H9 (cell line): Measurements from ENCODE around the gene GABRR3. TPM values are rescaled to one million over a fixed set of nuclear protein-coding genes. Genes with fewer than 3 reads are reported as not detected.

ENCODE experiments used
- DNase-seq: peaks from one replicate; pipeline ENCODE4 v3.0.0-alpha.2; 2017
- H2AFZ ChIP-seq: one replicate; pipeline ENCODE4 v1.6.1; 2013; ENCODE audit warnings: mild to moderate bottlenecking, low read length, control low read depth, moderate library complexity
- H2AK5ac ChIP-seq: 2 replicates; pipeline ENCODE4 v1.6.1; 2013; ENCODE audit warnings: low read length, control low read depth, mixed read lengths; ENCODE audit not compliant: insufficient read length
- H2BK120ac ChIP-seq: one replicate; pipeline ENCODE4 v1.6.1; 2013; ENCODE audit warnings: low read depth, mild to moderate bottlenecking, low read length, control low read depth, inconsistent platforms; ENCODE audit not compliant: poor library complexity, severe bottlenecking
- H2BK12ac ChIP-seq: 2 replicates; pipeline ENCODE4 v1.6.1; 2013; ENCODE audit warnings: low read length, control low read depth, mixed read lengths, low read depth; ENCODE audit not compliant: insufficient read length
- H2BK15ac ChIP-seq: 2 replicates; pipeline ENCODE4 v1.6.1; 2013; ENCODE audit warnings: low read depth, low read length, control low read depth
- H2BK20ac ChIP-seq: one replicate; pipeline ENCODE4 v1.6.1; 2013; ENCODE audit warnings: low read depth, mild to moderate bottlenecking, low read length, control low read depth, inconsistent platforms; ENCODE audit not compliant: poor library complexity, severe bottlenecking
- H2BK5ac ChIP-seq: 2 replicates; pipeline ENCODE4 v1.6.1; 2013; ENCODE audit warnings: low read length, control low read depth, mixed read lengths; ENCODE audit not compliant: insufficient read length
- H3K14ac ChIP-seq: 2 replicates; pipeline ENCODE4 v1.6.1; 2013; ENCODE audit warnings: low read length, control low read depth; ENCODE audit not compliant: insufficient read depth
- H3K18ac ChIP-seq: 2 replicates; pipeline ENCODE4 v1.6.1; 2013; ENCODE audit warnings: low read depth, mild to moderate bottlenecking, mixed read lengths, low read length, control low read depth; ENCODE audit not compliant: insufficient read length
- H3K23ac ChIP-seq: 2 replicates; pipeline ENCODE4 v1.6.1; 2013; ENCODE audit warnings: low read length, control low read depth, mixed read lengths, low read depth; ENCODE audit not compliant: insufficient read length
- H3K23me2 ChIP-seq: 2 replicates; pipeline ENCODE4 v1.6.1; 2013; ENCODE audit warnings: low read depth, mild to moderate bottlenecking, mixed read lengths, low read length, control low read depth; ENCODE audit not compliant: insufficient read length, poor library complexity, severe bottlenecking
- H3K27ac ChIP-seq: 2 replicates; pipeline ENCODE4 v1.5.1; 2013; ENCODE audit warnings: low read length, control low read depth, mixed read lengths, low read depth; ENCODE audit not compliant: insufficient read length
- H3K27me3 ChIP-seq: 2 replicates; pipeline ENCODE4 v1.6.1; 2013; ENCODE audit warnings: low read length, control low read depth, inconsistent platforms; ENCODE audit not compliant: insufficient read depth
- H3K4ac ChIP-seq: 2 replicates; pipeline ENCODE4 v1.6.1; 2013; ENCODE audit warnings: low read depth, mild to moderate bottlenecking, control low read depth, inconsistent platforms, low read length, moderate library complexity
- H3K4me1 ChIP-seq: 2 replicates; pipeline ENCODE4 v1.6.1; 2013; ENCODE audit warnings: low read length, control low read depth, inconsistent platforms; ENCODE audit not compliant: insufficient read depth
- H3K4me2 ChIP-seq: 2 replicates; pipeline ENCODE4 v1.6.1; 2013; ENCODE audit warnings: low read length, control low read depth, mixed read lengths; ENCODE audit not compliant: insufficient read length, insufficient read depth
- H3K56ac ChIP-seq: 2 replicates; pipeline ENCODE4 v1.6.1; 2013; ENCODE audit warnings: low read depth, mild to moderate bottlenecking, mixed read lengths, low read length, control low read depth; ENCODE audit not compliant: insufficient read length
- H3K79me1 ChIP-seq: 2 replicates; pipeline ENCODE4 v1.6.1; 2013; ENCODE audit warnings: low read depth, mild to moderate bottlenecking, moderate library complexity, low read length, control low read depth, inconsistent platforms; ENCODE audit not compliant: insufficient read depth, poor library complexity, severe bottlenecking
- H3K79me2 ChIP-seq: 2 replicates; pipeline ENCODE4 v1.6.1; 2013; ENCODE audit warnings: low read length, control low read depth, inconsistent platforms; ENCODE audit not compliant: insufficient read depth
- H3K9ac ChIP-seq: 2 replicates; pipeline ENCODE4 v1.6.1; 2013; ENCODE audit warnings: low read length, control low read depth, mixed read lengths; ENCODE audit not compliant: insufficient read length; ENCODE audit errors: extremely low read depth
- H3K9me3 ChIP-seq: one replicate; pipeline ENCODE4 v1.6.1; 2013; ENCODE audit warnings: low read depth, low read length, inconsistent platforms; ENCODE audit not compliant: control insufficient read depth
- H3T11ph ChIP-seq: one replicate; pipeline ENCODE4 v1.6.1; 2013; ENCODE audit warnings: mild to moderate bottlenecking, low read length, control low read depth, inconsistent platforms
- H4K20me1 ChIP-seq: one replicate; pipeline ENCODE4 v1.6.1; 2013; ENCODE audit not compliant: control insufficient read depth, insufficient read length, insufficient read depth
- H4K5ac ChIP-seq: 2 replicates; pipeline ENCODE4 v1.6.1; 2013; ENCODE audit warnings: low read depth, mild to moderate bottlenecking, mixed read lengths, low read length, control low read depth; ENCODE audit not compliant: insufficient read length
- H4K8ac ChIP-seq: replicated peaks from 2 replicates; pipeline ENCODE4 v1.6.1; 2013; ENCODE audit warnings: low read length, control low read depth, mixed read lengths, low read depth; ENCODE audit not compliant: insufficient read length
- H4K91ac ChIP-seq: 2 replicates; pipeline ENCODE4 v1.6.1; 2013; ENCODE audit warnings: low read depth, mild to moderate bottlenecking, moderate library complexity, mixed read lengths, low read length, control low read depth; ENCODE audit not compliant: insufficient read length
- H3K27ac Mint-ChIP-seq, 3 experiments: 2 replicates in 2 of 3; 3 replicates in 1 of 3; pipeline ENCODE4 v1.8.0; 2020 to 2021; ENCODE audit warnings: mixed read lengths in 3 of 3, mild to moderate bottlenecking in 1 of 3, moderate library complexity in 1 of 3
- H3K27me3 Mint-ChIP-seq: 2 replicates; pipeline ENCODE4 v1.8.0; 2021; ENCODE audit warnings: low read depth, mild to moderate bottlenecking, moderate library complexity, mixed read lengths
- H3K36me3 Mint-ChIP-seq, 3 experiments: 2 replicates in 2 of 3; 3 replicates in 1 of 3; pipeline ENCODE4 v1.8.0; 2020 to 2021; ENCODE audit warnings: low read depth in 3 of 3, mixed read lengths in 3 of 3; ENCODE audit not compliant: insufficient read depth in 1 of 3
- H3K4me1 Mint-ChIP-seq, 2 experiments: 2 replicates each; pipeline ENCODE4 v1.8.0; 2020; ENCODE audit warnings: mixed read lengths in 2 of 2
- H3K4me3 Mint-ChIP-seq, 2 experiments: 2 replicates in 1 of 2; 3 replicates in 1 of 2; pipeline ENCODE4 v1.8.0; 2020 to 2021; ENCODE audit warnings: mild to moderate bottlenecking in 2 of 2, mixed read lengths in 2 of 2, moderate library complexity in 1 of 2
- H3K9me3 Mint-ChIP-seq, 2 experiments: 2 replicates in 1 of 2; 3 replicates in 1 of 2; pipeline ENCODE4 v1.8.0; 2020; ENCODE audit warnings: mild to moderate bottlenecking in 2 of 2, mixed read lengths in 2 of 2, moderate library complexity in 1 of 2
- WGBS: extraction: QIAGEN DNeasy Blood & Tissue Kit; methylation state at CpG from one replicate; pipeline ENCODE4 v1.1.7; 2013; ENCODE audit warnings: missing lambda C conversion rate, low lambda C conversion rate, mixed read lengths; ENCODE audit not compliant: insufficient read length; ENCODE audit errors: extremely low coverage; 5-methylcytosine and 5-hydroxymethylcytosine counted together
- total RNA-seq: library from RNA; stranded (reverse); gene quantifications from 2 replicates; pipeline ENCODE4 v1.2.1, GENCODE V29; 2021
- TF ChIP-seq, protein P1 (sequence below): fragments of 200-600 bp; sonication (generic); conservative IDR thresholded peaks from 3 replicates; pipeline ENCODE4 v1.8.0; 2021; ENCODE audit warnings: antibody characterized with exemption, mild to moderate bottlenecking

Gene GABRR3
- total RNA-seq, 1 experiment from 2014 or later, result not detected

DNA sequence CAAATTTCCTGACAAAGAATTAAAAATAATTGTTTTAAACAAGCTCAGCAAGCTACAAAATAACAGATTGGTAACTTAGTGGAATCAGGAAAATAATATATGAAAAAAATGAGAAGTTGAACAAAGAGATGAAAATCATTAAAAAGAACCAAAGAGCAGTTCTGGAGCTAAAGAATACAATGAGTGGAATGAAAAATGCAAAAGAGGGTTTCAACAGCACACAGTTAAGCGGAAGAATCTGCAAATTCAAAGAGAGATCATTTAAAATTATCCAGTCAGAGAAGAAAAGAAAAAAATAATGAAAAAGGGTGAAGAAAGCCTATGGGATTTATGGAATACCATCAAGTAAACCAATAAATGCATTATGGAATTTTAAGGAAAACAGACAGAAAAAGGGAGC is 6.2 kb upstream of the GABRR3 start:
- Mint-ChIP-seq H3K27ac (no peak overlapping the region), H3K4me1 (peaks cover 7 to 12% of the 10 kb centered on the region in 2 experiments), H3K9me3 (peaks cover 5 to 9% of the 10 kb centered on the region in 2 experiments; a peak in 4 of 5 replicates), H3K27me3 (no peaks in the 10 kb centered on the region), H3K36me3 (peaks cover 0 to 13% (median 0%) of the 10 kb centered on the region in 3 experiments; a peak in 2 of 7 replicates), H3K4me3 (no peak overlapping the region)
- Histone ChIP-seq H3K79me1 (no peaks in the 10 kb centered on the region), H3K14ac (no peak overlapping the region), H3K27me3 (no peaks in the 10 kb centered on the region), H4K20me1 (no peaks in the 10 kb centered on the region), H4K8ac (no peak overlapping the region), H3K18ac (no peak overlapping the region), H2AK5ac (no peak overlapping the region), H2BK120ac (no peak overlapping the region), H3K4me1 (no peaks in the 10 kb centered on the region; the same call in 1 of the 2 replicates), H4K91ac (no peak overlapping the region), H3K27ac (no peak overlapping the region), H3K23ac (no peak overlapping the region), H2BK15ac (no peak overlapping the region), H3K4me2 (no peak overlapping the region), H3K79me2 (no peaks in the 10 kb centered on the region), H3K9me3 (no peaks in the 10 kb centered on the region), H4K5ac (no peak overlapping the region), H3K23me2 (no peaks in the 10 kb centered on the region), H2AFZ (no peak overlapping the region), H3K56ac (no peak overlapping the region), H2BK5ac (no peak overlapping the region), H3K4ac (no peak overlapping the region), H3T11ph (no peak overlapping the region), H2BK20ac (no peak overlapping the region), H3K9ac (no peak overlapping the region), H2BK12ac (no peak overlapping the region)
- no CpG with 5 or more reads among the region's 1 CpG for WGBS
- DNase-seq, result no peak
- TF ChIP-seq, protein P1, sequence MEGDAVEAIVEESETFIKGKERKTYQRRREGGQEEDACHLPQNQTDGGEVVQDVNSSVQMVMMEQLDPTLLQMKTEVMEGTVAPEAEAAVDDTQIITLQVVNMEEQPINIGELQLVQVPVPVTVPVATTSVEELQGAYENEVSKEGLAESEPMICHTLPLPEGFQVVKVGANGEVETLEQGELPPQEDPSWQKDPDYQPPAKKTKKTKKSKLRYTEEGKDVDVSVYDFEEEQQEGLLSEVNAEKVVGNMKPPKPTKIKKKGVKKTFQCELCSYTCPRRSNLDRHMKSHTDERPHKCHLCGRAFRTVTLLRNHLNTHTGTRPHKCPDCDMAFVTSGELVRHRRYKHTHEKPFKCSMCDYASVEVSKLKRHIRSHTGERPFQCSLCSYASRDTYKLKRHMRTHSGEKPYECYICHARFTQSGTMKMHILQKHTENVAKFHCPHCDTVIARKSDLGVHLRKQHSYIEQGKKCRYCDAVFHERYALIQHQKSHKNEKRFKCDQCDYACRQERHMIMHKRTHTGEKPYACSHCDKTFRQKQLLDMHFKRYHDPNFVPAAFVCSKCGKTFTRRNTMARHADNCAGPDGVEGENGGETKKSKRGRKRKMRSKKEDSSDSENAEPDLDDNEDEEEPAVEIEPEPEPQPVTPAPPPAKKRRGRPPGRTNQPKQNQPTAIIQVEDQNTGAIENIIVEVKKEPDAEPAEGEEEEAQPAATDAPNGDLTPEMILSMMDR, result no peak
